ENCODE measurements around the gene DPH1.

The DPH1 gene

DNA sequence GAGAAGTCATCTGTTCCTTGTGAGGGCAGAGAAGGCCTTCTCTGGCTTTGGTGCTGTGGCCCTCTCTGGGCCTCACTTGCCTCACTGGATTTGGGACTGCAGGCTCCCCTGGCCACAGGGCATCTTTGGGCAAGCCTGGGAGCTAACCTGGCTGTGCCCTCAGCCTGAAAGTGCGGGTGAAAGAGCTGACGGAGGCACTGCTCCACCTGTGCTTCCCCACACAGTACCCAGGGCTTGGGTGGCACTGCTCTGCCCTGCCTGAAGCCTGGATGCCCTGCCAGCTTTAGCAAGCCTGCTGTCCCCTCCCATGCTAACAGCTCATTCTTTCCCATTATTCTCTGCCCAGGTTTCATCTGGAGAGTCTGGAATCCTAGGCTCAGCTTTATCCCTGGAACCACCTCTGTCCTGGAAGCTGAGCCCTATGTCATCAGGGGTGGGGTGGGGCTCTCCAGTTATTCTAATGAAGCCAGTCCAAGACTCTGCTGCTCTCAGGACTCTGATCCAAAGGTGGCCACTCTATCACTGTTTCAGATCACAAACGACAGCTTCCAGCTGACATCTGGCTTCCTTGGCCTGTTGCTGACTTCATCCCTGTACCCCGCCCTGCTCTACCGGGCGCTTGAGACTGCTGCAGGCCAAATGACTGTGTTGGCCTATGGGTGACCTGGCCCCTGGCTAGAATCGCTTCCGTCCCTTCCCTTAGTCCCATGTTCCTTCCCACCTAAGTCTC is 54.2 kb downstream of the DPH1 start:
- DNase-seq: no peak

GRCh38 chr17:2084766-2085647 is 55.1 kb downstream of the DPH1 start:
- DNase-seq: no peak

- DNase-seq: no peak
These were observed 55.6 kb downstream of the DPH1 start for GRCh38 chr17:2085648-2085949.

DNA sequence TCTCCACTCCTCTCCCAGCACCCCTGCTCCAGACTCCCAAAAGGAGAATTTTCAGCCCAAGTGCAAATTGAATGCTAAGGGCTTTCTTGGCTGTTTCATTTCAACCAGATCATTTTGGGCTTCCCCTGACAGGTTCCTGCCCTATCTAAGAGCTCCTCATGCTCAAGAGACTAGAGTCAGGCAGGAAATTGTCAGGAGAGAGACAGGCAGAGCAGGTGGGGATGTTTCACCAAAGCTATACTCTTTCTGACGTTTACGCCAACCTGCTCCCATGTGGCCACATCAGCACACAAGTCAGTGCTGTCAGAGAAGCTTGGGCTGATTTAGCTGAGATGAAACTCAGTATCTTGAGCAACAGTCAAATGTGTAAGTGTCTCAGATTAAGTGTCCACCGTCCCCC is 56.4 kb downstream of the DPH1 start:
- no peak for DNase-seq

DNA sequence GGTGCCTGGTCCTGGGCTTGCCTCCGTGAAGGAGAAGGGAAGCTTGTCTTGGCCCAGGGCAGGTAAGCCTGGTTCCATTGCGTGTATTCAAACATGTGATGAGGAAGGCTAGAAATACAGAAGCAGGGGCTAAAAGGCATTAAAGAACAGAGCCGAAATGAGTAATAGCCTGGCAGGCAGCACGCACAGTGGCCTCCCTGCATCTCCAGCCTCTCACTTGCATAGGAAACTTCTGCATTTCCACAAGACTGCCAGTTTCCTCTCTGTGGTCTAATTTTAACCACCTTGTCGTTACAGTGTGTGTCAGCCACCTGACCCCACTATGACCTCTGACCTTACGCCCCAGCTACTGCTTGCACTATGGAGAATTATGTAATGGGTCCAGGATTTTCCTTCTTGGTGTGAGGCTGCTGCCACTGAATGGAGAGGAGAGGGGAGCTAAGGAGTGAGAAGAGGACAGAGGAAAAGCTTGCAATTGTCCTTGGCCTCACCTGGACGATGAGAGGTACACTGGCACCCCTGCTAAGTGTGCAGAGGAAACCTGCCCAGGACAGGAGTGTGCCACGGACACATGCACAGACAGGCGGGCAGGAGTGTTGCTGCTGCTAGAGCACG is 57.8 kb downstream of the DPH1 start:
- DNase-seq: no peak

DNA sequence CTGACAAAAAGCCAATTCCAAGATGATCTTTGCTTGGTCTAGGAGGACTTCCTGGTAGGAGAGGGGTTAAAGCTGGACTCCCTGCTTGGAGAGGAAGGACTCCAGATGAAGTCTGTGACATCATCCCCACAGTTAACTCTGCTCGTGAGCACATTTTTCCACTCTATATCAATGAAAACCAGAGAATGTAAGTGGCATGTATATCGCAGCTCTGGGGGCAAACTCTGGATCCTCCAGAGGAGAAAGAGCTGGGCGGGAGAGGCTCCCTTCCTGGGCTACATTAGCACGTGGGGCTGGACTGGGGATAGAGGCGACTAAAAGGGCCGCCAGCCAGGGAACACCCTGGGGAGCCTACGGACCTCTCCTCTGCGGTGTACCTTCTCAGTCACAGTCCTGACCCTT is 59.1 kb downstream of the DPH1 start:
- no peak for DNase-seq

- DNase-seq: no peak
These were observed 60.3 kb downstream of the DPH1 start for GRCh38 chr17:2090210-2090641.

DNA sequence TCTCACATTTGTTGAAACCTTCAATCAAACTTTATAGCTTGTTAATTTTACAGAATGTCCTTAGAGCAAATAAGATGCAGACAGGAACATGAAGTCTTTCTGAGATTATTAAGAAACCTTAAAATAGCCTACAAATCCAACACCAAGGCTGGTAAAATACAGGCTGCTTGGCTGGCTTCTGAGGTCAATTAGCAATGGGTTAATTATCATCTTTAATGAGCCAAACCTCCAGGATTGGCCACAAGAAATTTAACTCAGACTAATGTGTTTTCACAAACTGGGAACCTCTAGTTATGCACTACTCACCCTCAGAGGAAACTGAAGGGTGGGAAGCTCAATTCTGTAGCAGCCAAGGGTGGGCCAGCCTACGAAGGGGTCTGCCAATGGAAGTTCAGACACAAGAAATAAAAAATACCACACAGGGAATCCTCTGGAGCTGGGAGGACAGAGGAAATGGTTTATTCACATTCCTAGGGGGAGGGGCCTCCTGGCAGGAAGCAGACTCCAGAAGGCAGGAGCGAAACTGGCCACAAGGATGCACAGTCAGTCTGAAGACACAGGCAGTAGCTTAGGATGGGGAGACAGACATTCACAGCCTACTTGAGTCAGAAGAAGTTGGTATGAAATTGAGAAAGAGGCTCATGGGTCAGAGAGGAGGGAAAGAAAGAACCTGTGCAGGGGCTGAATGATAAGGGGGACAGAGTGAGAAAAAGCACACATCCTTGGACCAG is 61.0 kb downstream of the DPH1 start:
- no peak for DNase-seq

GRCh38 chr17:2092253-2092652 is 62.3 kb downstream of the DPH1 start:
- no peak for DNase-seq

DNA sequence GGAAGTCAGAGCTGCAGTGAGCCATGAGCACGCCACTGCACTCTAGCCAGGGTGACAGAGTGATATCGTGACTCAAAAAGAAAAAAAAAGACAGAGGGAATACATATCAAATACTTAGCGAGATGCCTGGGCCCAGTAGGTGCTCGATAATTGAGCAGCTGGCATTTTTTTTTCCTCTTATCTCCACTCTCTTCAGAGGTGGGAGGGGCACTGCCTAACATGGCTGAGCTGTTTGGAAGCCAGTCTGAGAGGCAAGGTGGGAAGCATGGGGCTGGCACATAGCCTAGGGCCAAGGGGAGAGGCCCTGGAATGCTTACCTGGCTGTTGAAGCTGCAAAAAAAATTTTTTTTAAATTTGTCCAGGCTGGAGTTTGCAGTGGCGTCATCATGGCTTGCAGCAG is 63.4 kb downstream of the DPH1 start:
- no peak for DNase-seq

All from midbrain (tissue), 1 donor.